GM12878 (cell line): ENCODE results near the gene SP2.

Experiments used
- CEBPB ChIP-seq, 2 experiments: fragments of 150-350 bp in 1 of 2; IDR thresholded peaks; 2 replicates each; pipeline ENCODE4 v1.6.1; 2012 to 2014; ENCODE audit warnings: low read depth in 2 of 2, low read length in 2 of 2, borderline replicate concordance in 1 of 2, inconsistent platforms in 1 of 2
- NFIC ChIP-seq: IDR thresholded peaks from 2 replicates; pipeline ENCODE4 v1.6.1; 2012; ENCODE audit warnings: low read depth, mild to moderate bottlenecking, inconsistent platforms, low read length, moderate library complexity
- POLR2A ChIP-seq: IDR thresholded peaks from 2 replicates; pipeline ENCODE4 v1.6.1; 2011; ENCODE audit warnings: low read depth, mild to moderate bottlenecking, low read length
- RCOR1 ChIP-seq: conservative IDR thresholded peaks from 2 replicates; pipeline ENCODE4 v1.6.1; 2012; ENCODE audit warnings: low read depth, low read length, improper control_type of control experiment
- RFX5 ChIP-seq: IDR thresholded peaks from 2 replicates; pipeline ENCODE4 v1.6.1; 2011; ENCODE audit warnings: low read depth, low read length, improper control_type of control experiment
- RUNX3 ChIP-seq: IDR thresholded peaks from 2 replicates; pipeline ENCODE4 v1.6.1; 2012; ENCODE audit warnings: low read length, inconsistent platforms
- ZNF274 ChIP-seq: IDR thresholded peaks from one replicate; pipeline ENCODE4 v1.8.0; 2011; ENCODE audit not compliant: insufficient read length, insufficient read depth
- ZNF384 ChIP-seq: IDR thresholded peaks from 2 replicates; pipeline ENCODE4 v1.6.1; 2012; ENCODE audit warnings: low read depth, mild to moderate bottlenecking, low read length, improper control_type of control experiment, borderline replicate concordance
- TF ChIP-seq, protein P1 (sequence below), 3 experiments: IDR thresholded peaks in 2 of 3; conservative IDR thresholded peaks in 1 of 3; 2 replicates each; pipeline ENCODE4 v1.5.1; 2011; ENCODE audit warnings: low read depth in 3 of 3, low read length in 3 of 3, mild to moderate bottlenecking in 3 of 3, control low read depth in 2 of 3, moderate library complexity in 2 of 3, inconsistent platforms in 1 of 3, mixed read lengths in 1 of 3; ENCODE audit not compliant: control insufficient read depth in 2 of 3, insufficient read depth in 1 of 3; ENCODE audit errors: extremely low read depth in 1 of 3
- TF ChIP-seq, protein P2 (sequence below): IDR thresholded peaks from 2 replicates; pipeline ENCODE4 v1.6.1; 2012; ENCODE audit warnings: mild to moderate bottlenecking, low read depth, low read length

DNA sequence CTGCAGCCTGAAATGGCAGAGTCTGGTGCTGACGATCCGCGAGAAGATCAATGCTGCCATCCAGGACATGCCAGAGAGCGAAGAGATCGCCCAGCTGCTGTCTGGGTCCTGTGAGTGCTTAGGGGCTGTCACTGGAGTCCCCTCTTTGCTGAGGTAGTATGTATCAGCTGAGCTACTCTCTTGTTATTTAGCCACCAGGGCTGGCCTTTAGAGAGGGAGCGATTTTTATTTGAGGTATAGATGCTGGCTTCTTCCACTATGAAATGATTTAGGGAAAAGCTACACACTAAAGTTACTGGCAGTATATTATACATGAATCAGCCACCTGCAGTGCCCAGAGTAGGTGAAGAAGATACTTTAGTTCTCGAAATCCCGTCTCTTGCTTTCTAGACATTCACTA, 77.5 kb downstream of the SP2 start:
- TF ChIP-seq, protein P1, sequence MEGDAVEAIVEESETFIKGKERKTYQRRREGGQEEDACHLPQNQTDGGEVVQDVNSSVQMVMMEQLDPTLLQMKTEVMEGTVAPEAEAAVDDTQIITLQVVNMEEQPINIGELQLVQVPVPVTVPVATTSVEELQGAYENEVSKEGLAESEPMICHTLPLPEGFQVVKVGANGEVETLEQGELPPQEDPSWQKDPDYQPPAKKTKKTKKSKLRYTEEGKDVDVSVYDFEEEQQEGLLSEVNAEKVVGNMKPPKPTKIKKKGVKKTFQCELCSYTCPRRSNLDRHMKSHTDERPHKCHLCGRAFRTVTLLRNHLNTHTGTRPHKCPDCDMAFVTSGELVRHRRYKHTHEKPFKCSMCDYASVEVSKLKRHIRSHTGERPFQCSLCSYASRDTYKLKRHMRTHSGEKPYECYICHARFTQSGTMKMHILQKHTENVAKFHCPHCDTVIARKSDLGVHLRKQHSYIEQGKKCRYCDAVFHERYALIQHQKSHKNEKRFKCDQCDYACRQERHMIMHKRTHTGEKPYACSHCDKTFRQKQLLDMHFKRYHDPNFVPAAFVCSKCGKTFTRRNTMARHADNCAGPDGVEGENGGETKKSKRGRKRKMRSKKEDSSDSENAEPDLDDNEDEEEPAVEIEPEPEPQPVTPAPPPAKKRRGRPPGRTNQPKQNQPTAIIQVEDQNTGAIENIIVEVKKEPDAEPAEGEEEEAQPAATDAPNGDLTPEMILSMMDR (IDR thresholded peaks at IDR 0.05 in 2 of 3, conservative IDR thresholded peaks at IDR 0.05 in 1 of 3; ENCODE audit: control insufficient read depth in 2 of 3, extremely low read depth in 1 of 3, insufficient read depth in 1 of 3, low read depth in 3 of 3, low read length in 3 of 3) = no peak
- no peak for TF ChIP-seq ZNF274
- no peak for TF ChIP-seq RCOR1
- no peak for TF ChIP-seq NFIC
- TF ChIP-seq, protein P2, sequence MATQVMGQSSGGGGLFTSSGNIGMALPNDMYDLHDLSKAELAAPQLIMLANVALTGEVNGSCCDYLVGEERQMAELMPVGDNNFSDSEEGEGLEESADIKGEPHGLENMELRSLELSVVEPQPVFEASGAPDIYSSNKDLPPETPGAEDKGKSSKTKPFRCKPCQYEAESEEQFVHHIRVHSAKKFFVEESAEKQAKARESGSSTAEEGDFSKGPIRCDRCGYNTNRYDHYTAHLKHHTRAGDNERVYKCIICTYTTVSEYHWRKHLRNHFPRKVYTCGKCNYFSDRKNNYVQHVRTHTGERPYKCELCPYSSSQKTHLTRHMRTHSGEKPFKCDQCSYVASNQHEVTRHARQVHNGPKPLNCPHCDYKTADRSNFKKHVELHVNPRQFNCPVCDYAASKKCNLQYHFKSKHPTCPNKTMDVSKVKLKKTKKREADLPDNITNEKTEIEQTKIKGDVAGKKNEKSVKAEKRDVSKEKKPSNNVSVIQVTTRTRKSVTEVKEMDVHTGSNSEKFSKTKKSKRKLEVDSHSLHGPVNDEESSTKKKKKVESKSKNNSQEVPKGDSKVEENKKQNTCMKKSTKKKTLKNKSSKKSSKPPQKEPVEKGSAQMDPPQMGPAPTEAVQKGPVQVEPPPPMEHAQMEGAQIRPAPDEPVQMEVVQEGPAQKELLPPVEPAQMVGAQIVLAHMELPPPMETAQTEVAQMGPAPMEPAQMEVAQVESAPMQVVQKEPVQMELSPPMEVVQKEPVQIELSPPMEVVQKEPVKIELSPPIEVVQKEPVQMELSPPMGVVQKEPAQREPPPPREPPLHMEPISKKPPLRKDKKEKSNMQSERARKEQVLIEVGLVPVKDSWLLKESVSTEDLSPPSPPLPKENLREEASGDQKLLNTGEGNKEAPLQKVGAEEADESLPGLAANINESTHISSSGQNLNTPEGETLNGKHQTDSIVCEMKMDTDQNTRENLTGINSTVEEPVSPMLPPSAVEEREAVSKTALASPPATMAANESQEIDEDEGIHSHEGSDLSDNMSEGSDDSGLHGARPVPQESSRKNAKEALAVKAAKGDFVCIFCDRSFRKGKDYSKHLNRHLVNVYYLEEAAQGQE = no peak
- no peak for TF ChIP-seq CEBPB (IDR thresholded peaks at IDR 0.05; ENCODE audit: borderline replicate concordance in 1 of 2, low read depth in 2 of 2, low read length in 2 of 2)
- no peak for TF ChIP-seq RUNX3
- no peak for TF ChIP-seq ZNF384
- no peak for TF ChIP-seq RFX5
- no peak for TF ChIP-seq POLR2A
